Activated T-cell treated with anti-CD3 and anti-CD28 coated beads for 1 hour (primary cell): Measurements from ENCODE around the gene NOX4.

ENCODE experiments used
- DNase-seq: peaks from one replicate; pipeline ENCODE4 v3.0.0-alpha.2; 2020; ENCODE audit warnings: low read depth

The NOX4 gene

GRCh38 chr11:89490981-89491690 is at the start of gene NOX4:
TSS of gene NOX4 (minus strand) at chr11:89491375. CDS start at chr11:89491246, 129 bp downstream.
- no peak for DNase-seq

GRCh38 chr11:89540826-89541225 is 49.7 kb upstream of the NOX4 start:
- no peak for DNase-seq

- DNase-seq = no peak
Observed at GRCh38 chr11:89537936-89538335, 46.8 kb upstream of the NOX4 start.

GRCh38 chr11:89536926-89537325 is 45.8 kb upstream of the NOX4 start:
- no peak for DNase-seq

DNA sequence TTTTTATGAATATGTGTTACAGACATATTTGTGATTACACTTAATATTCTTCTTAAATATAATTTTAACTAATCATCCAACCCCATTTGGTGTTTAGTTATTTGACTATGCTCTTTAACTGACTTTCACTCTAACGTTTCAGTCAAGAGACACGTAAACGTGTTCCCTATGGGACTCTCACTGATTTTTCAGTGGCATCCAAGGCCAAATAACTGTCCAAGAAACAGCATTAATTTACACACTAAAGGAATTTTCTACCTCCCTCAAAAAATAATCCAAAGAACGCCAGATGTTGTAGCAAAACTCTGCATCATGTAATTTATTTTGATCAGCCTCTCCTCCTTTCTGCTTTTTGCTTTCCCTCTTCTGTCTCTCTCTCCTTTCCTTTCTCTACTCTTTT is 44.0 kb upstream of the NOX4 start:
- no peak for DNase-seq

GRCh38 chr11:89529626-89530380 is 38.6 kb upstream of the NOX4 start:
- DNase-seq = no peak

- no peak for DNase-seq
Observed at GRCh38 chr11:89521792-89522191, 30.6 kb upstream of the NOX4 start.

- no peak for DNase-seq
Observed at GRCh38 chr11:89521294-89521693, 30.1 kb upstream of the NOX4 start.

- no peak for DNase-seq
Observed at GRCh38 chr11:89516496-89516895, 25.3 kb upstream of the NOX4 start.

DNA sequence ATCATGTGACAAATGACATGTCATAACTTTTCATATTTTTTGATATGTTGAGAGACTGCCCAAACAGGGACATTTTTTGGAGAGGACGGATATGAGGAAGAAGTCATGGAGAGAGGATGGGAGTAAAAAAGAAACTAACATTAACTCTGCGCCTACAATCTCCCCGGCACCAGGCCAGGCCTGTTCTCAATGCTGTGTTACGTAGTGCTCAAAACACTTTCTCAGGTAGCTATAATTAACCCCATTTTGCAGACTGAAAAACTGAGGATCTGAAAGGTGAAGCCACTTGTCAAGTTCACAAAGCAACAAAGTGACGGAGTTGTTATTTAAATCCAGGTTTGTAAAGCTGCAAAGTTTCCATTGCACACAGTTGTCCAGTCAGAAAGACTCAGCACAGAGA is 17.4 kb upstream of the NOX4 start:
- no peak for DNase-seq

DNA sequence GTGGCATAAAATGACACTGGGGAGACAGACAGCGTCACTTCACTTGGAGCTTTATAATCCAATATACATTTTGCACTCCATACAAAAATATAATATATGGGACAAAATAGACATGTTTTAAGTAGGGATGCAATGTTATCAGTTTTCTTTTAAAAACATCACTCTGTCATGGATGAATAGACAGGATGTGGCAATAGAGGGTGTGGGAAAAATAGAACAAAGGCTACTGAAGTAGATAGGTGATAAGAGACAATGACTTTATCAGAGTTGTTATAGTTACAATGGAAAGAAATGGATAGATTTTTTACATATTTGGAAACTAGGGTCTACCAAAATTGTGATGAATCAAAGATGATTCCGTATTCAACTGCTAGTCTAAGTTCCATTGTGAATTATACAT is 13.1 kb upstream of the NOX4 start:
- no peak for DNase-seq

DNA sequence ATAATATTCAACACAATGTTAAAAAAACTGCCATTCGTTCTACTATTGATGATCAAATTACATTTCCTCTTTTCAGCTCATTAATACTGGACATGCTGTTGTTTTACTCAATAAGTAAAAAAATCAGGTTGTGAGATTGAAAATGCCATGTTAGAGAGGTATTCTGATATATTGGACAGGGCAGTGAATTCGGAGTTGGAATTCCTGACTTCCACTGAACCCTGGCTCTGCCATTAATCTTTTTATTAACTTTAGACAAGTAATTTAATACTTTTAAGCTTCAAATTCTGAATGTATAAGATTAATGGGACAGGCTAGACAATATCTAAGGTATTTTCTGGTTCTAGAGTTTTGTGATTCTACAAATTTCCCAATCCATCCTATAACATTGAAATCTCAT is 12.2 kb upstream of the NOX4 start:
- DNase-seq = no peak

- no peak for DNase-seq
Observed at GRCh38 chr11:89502301-89502700, 11.1 kb upstream of the NOX4 start.

GRCh38 chr11:89500336-89500735 is 9.2 kb upstream of the NOX4 start:
- no peak for DNase-seq

DNA sequence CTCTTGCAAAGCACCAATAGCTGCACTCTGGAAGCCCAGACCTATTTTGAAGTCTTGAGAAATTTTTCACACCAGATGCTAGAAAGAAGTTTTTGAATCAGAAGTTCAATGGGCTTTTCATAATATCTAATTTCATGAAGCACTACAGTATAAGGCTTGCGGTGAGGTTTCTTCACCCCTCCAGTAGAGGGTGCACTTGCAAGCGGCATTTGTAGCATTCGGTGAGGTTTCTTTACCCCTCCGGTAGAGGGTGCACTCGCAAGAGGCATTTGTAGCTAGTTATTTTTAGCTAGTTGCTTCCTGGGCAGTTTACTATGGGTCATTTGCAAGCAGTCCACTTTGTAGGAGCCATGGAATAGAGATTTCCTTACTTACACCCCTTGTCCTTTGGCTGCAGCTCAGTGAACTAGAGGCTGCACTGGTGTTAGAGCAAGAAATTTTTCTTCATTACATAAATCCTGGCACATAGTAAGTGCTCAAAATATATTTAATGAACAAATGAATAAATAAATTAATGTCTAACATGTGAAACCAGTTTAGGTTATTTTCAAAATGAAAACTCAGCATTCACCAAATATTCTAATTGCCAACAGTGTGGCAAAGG is 7.8 kb upstream of the NOX4 start:
- DNase-seq = no peak

GRCh38 chr11:89495951-89496350 is 4.8 kb upstream of the NOX4 start:
- DNase-seq = no peak

DNA sequence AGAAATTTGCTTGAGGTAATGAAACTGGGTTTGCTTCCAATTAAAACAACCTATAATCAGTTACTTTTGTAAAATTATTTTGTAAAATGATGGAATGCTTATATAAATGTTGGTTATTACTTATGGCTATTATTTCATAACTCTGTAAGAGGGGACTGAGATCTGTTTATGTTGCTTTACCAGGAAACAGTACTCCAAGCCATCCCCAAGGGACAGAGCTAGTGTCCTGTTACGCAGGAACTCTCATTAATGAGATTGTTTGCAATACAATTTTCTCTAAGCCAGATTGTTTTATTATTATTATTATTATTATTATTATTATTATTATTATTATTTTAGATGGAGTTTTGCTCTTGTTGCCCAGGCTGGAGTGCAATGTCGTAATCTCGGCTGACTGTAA is 2.3 kb upstream of the NOX4 start:
- DNase-seq = no peak

- no peak for DNase-seq
Observed at GRCh38 chr11:89490602-89490980, 584 bp downstream of the NOX4 start.

- DNase-seq = no peak
Observed at GRCh38 chr11:89489930-89490329, 1.2 kb downstream of the NOX4 start.

DNA sequence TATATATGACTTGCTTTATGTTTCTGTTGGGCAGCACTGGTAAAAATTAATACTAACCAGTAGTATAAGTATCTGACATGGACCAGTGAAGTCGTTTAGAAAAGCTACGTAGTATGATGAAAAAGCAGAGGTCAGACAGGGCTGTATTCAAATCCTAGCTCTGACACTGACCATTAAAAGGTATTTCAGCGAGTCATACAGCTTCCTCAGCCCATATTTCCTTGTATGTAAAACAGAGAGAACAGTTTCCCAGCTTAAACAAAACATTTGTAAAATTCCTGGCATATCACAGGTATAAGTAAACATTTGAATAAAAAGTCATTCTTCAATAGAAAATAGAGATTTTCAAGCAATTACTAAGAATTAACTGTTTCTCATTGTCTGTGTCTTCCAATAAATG is 4.2 kb downstream of the NOX4 start:
- no peak for DNase-seq

GRCh38 chr11:89484896-89485295 is 6.3 kb downstream of the NOX4 start:
- no peak for DNase-seq

DNA sequence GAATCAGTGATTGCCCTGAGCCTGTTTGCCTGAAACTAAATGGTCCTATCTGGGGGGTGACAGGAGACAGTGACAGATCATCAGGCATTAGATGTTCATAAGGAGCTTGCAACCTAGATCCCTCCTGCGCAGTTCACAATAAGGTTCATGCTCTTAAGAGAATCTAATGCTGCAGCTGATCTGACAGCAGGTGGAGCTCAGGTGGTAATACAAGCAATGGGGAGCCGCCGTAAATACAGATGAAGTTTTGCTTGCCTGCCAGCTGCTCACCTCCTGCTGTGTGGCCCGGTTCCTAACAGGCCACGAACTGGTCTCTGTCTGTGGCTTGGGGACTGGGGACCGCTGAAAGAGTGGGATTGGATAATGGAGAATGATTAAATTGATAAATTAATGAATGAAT is 14.0 kb downstream of the NOX4 start:
- DNase-seq = no peak

GRCh38 chr11:89463266-89463780 is 27.9 kb downstream of the NOX4 start:
- no peak for DNase-seq
